Daoy (cell line): Measurements from ENCODE around the gene SLC29A2. TPM values are rescaled to one million over a fixed set of nuclear protein-coding genes. Genes with fewer than 3 reads are reported as not detected.

Experiments used
- DNase-seq: peaks from one replicate; pipeline ENCODE4 v3.0.0-alpha.2; 2015; ENCODE audit warnings: low read depth
- total RNA-seq: library from RNA; depleted of rRNA; stranded (reverse); fragments of >200 nt; shearing (Covaris generic); gene quantifications from 2 replicates; pipeline ENCODE4 v1.2.3, GENCODE V29; 2014; rRNA removed

Gene SLC29A2
- total RNA-seq, 1 experiment from 2014 or later = 0.86 TPM

DNA sequence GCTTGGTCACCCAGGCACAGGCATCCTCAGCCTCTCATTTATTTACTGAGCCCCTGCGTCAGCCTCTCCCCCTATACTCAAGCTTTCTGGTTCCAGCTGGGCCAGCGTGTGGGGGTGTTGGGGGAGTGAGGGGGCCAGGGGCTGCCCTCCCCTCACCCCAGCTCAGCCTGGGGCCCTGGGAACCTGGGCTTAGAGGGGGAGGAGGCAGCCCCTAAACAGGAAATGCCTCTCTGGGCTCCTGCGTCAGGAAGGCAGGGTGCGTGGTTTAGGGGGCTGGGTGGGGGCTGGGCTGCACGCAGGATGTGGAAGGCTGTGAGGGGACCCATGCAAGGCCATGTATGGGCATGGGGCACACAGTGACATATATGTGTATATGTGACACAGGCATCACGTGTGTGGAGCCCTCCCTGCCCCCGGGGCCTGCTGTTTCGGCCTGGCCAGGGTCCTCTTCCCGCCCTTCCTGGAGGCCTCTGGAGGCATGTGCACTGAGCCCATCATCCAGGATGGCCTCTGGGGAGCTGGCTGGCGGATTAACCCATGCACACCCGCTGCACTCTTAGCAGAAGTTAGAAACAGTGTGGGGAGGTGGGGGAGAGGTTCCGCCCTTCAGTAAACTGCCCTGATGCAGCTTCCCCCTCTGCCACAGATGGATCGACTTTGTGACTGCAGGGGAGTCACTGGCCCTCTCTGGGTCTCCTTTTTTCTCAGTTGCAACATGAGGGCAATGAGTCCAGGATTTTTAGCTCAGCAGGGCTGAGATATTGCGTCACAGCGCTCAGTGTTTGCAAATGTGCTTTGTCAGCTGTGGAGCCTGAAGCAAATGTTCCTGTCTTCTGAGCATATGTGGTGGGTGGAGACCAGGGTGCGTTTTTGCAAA lies 53.6 kb downstream of the SLC29A2 start:
- DNase-seq = no peak

DNA sequence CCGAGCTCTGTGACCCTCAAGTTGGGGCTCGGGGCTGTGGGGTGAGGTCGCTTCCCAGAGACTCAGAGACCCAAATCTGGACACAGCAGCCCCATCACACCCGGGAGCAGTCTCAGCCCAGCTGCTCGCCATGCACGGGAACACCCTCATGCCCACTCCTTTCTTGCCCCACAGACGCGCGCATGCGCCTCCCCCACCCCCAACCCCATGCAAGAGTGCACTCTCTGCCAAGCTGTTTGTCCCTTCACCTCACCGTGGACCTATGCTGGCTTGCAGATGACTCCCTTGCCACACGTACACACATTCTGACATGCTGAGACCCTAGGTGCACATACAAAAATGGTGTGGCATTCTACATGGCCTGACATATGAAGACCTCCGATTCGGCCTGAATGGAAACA lies 54.2 kb downstream of the SLC29A2 start:
- DNase-seq = no peak

DNA sequence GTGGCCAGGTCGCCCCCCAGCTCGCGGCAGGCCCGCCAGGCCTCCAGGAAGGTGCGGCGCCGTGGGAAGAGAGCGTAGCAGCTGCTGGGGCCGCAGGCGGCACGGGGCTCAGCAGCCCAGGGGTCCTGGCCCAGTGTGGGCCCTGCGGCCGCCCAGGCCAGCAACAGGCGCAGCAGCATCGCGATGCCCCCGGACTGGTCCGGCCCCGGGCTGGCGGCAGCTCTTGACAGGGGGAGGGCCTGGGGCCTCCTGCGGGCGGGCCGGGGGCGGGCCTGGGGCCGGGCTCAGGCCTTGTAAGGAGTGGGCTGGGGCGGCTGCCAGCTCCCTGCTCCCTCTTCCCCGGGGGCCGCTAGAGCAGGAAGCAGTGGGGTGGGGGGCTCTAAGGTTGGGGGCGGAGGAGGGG lies 54.7 kb downstream of the SLC29A2 start, which contains the start of gene CD248:
Gene CD248 (minus strand): TSS at position 196 of the 403 bp plus-strand sequence. CDS start 17 bp downstream, at position 179.
- DNase-seq = no peak

DNA sequence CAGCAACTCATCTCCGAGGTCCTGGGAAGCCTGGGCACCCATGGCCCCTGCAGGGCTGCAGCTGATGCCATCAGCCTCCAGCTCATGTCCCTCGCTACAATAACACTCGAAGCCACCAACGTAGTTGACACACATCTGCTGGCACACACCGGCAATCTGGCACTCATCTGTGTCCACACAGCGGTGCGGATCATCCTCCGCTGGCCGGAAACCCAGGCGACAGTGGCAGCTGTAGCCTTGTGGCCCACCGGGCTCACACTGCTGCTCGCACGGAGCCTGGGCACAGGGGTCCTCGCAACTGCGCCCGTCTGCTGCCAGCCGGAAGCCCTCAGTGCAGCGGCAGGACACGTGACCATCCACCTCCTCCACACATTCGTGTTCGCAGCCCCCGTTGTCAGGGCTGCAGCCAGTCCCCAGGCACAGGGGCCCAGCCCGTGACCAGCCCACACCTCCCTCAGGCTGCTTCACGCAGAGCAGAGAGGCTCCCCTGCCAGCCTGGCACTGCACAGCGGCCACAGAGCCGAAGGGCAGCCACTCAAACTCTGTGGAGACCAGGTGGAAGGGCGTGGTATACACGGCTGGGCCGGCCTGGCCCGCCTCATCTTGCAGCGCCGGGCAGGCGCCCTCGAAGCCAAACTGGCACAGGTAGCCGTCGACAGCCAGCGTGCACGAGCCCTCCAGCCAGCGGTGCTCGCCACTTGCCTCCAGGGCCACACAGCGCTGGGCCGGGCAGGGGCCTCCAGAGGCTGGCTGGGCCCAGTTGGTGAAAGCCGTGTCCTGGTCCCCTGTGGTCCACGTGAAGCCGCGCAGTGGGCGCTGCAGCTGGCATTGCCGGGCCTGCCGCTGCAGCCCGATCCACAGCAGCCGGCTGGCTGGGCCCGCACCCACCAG lies 55.4 kb downstream of the SLC29A2 start:
- no peak for DNase-seq

DNA sequence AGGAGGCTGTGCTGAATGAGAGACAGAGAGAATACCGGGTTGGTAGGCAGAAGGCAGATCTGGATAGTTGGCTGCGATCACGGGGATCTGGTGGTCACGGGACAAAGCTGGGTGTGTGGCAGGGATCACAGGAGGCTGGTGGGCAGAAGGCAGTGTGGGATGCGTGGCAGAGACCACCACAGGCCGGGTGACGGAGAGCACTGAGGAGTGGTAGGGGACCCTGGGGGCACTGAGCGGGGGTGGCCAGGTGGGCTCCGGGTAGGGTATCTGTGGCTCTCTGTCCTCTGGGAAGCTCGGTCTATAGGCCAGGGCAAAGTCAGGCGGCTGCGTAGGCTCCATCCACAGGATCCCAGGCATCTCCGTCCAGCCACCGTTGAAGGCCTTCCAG lies 56.1 kb downstream of the SLC29A2 start:
- no peak for DNase-seq

DNA sequence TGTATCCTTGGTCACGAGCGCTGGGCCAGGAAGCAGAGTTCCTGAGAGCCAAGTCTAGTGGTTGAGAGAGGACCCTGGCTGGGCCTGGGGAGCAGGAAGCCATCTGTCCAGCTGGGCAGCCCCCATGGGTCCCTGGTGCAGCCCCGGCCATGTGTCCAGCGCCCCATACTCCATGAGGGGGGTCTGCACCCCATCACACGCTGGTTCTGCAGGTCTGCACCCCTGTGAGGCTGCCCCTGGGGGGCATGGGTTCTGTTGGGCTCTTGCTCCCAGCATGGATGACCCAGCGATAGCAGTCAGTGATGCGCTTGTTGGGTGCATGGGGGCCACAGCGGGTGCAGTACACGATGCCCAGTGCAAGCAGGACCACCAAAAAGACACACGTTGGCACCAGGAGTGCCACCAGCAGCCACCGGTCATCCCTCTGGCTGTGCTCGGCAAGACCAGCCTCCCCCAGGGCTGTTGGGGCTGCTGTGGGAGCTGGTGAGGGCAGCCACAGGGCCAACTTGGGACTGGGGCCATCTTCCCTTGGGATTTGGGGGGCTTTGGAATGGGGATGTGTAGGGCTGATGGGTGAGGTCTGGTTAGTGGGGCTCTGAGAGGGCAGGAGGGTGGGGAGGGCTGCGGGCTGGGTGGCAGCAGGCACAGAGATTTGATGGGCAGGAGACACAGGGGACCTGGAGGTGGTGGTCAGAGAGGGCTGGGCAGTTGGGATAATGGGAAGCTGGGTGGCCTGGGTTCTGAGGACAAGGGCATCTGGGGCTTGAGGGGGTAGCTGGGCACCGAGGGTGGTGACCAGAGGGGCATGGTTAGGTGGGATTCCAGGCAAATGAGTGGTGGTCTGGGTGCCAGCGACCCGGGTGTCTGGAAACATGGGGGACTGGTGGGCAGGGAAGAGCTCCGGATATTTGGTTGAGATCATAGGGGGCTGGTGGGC lies 56.7 kb downstream of the SLC29A2 start:
- no peak for DNase-seq

DNA sequence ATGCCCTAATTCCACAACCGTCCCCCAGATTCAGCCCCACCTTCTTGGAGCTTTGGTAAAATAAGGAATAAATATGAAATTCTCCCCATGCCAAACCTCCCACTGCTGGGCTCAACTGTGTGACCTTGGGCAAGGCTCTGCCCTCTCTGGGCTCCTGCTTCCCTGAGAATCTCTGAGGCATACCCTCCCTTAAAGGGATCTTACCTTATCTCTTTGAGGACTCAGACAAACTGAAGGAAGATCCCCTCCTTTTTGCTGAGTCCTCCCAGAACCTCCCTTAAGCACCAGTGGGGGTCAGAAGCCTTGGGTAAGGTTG lies 57.4 kb downstream of the SLC29A2 start:
- no peak for DNase-seq

DNA sequence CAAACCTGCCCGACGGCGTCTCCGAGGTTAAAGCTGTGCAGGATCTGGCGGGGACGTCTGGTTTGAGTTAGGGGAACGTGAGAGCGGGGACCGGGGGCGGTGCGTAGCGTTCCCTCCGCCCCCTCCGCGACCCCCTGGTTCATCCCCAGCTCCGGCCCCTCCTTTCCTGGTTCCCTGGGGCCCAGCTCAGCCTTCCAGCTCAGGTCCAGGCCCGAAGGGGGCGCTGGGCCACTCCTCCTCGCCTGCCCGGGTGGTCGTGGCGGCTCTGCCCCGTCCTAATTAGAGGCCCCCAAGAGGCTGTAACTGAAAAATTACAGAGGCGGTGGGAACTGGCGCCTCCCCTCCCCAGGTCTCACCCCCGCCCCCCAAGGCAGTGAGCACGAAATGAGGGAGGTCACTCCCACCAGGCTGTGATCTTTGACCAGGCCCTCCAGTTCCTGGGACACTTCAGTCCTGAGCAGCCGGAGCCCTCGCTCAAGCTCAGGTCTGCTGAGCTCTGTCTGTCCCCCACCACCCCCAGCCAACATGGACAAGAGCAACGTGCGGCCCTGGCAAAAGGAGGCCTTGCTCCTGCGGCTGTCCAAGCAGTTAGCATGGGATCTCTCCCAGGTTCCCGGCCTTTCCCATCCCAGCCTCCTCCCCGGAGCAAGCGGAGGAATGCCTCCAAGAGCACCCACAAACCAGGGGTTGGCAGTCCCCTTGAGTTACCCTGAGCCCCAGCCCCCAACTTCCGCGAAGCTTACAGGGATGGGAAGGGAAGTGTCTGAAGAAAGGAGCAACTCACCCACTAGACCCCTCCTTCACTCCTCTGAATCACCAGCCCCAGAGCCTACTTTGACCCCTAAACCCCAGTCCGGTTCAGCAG lies 58.0 kb downstream of the SLC29A2 start:
- DNase-seq = no peak

DNA sequence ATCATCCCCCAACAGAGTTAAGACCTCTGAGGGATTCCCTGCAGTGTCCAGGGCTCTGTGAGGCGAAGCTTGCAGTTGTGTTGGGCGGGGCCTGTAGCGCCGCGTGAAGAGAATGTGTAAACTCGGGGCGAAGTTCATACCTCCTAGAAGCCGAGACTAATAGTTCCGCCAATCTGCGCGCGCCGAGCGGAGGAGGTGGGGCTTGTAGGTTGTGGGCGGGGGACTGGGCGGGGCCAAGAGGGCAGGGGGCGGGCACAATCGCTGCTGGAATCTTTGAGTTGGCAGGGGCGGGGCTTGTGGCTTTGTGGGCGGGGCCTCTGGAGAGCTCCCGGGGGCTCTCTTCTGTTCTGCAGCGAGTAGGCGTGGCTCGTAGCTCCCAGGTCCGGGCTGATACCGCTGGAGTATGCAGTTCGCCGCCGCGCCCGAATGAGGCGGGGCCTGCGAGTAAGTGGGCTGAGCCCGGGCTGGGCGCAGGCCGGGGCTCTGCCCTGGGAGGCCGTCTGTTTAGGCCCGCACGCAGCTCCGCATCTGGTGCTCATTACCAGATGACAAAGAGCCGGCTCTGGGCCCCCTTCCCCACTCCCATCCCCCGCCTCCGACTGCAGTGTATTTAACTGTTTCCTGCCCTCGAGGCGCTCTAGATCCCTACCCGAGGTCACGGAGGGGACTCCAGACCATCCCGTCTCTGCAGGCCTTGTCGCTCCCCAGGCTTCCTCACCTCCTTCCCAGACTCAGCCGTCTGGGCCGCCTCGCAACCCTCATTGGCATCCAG lies 58.8 kb downstream of the SLC29A2 start:
- DNase-seq = peak; percentile 98

Other genes with a start within 250 kb of the SLC29A2 start
- gene KLC2, start 114.1 kb downstream of the SLC29A2 start, total RNA-seq = 14.2 and 22.5 TPM in 2 replicates
- gene RAB1B, start 103.1 kb downstream of the SLC29A2 start, total RNA-seq = 77.0 and 84.4 TPM in 2 replicates
- 0.40 and 0.98 TPM in 2 replicates for gene CNIH2, start 93.6 kb downstream of the SLC29A2 start, total RNA-seq
- 135 and 143 TPM in 2 replicates for gene YIF1A, start 82.6 kb downstream of the SLC29A2 start, total RNA-seq
- 0.60 TPM in 1 of 2 replicates, not detected in the other for gene TMEM151A, start 79.9 kb downstream of the SLC29A2 start, total RNA-seq
- 0.06 TPM in 1 of 2 replicates, not detected in the other for gene CD248, start 54.7 kb downstream of the SLC29A2 start, total RNA-seq
- gene RIN1, start 35.3 kb downstream of the SLC29A2 start, total RNA-seq = 13.2 and 14.6 TPM in 2 replicates
- gene BRMS1, start 26.7 kb downstream of the SLC29A2 start, total RNA-seq = 111 and 124 TPM in 2 replicates
- gene B4GAT1, start 24.1 kb downstream of the SLC29A2 start, total RNA-seq = 30.0 and 34.5 TPM in 2 replicates
- 0.11 TPM in 1 of 2 replicates, not detected in the other for gene NPAS4, start 49.3 kb upstream of the SLC29A2 start, total RNA-seq
- gene MRPL11, start 67.1 kb upstream of the SLC29A2 start, total RNA-seq = 107 and 157 TPM in 2 replicates
- gene PELI3, start 95.1 kb upstream of the SLC29A2 start, total RNA-seq = 1.8 and 2.1 TPM in 2 replicates
- gene DPP3, start 108.7 kb upstream of the SLC29A2 start, total RNA-seq = 77.5 and 84.0 TPM in 2 replicates
- 3.9 and 15.7 TPM in 2 replicates for gene BBS1, start 138.9 kb upstream of the SLC29A2 start, total RNA-seq
- gene ZDHHC24, start 174.3 kb upstream of the SLC29A2 start, total RNA-seq = 8.7 and 10.6 TPM in 2 replicates
- not detected in 2 replicates for gene ACTN3, start 175.1 kb upstream of the SLC29A2 start, total RNA-seq
- gene CTSF, start 196.8 kb upstream of the SLC29A2 start, total RNA-seq = 7.5 and 9.5 TPM in 2 replicates
- gene CCDC87, start 221.3 kb upstream of the SLC29A2 start, total RNA-seq = 0.27 TPM in 1 of 2 replicates, not detected in the other
- 15.0 and 18.1 TPM in 2 replicates for gene CCS, start 221.4 kb upstream of the SLC29A2 start, total RNA-seq
- 37.5 and 45.5 TPM in 2 replicates for gene RBM14, start 244.9 kb upstream of the SLC29A2 start, total RNA-seq